ENCODE data around the gene CEP57L1.
"Not testable (repeated sequence)": the region's sequence is repeated elsewhere in the genome, so short reads cannot be mapped to it uniquely, and the experiment has no call there.

CEP57L1 gene

DNA sequence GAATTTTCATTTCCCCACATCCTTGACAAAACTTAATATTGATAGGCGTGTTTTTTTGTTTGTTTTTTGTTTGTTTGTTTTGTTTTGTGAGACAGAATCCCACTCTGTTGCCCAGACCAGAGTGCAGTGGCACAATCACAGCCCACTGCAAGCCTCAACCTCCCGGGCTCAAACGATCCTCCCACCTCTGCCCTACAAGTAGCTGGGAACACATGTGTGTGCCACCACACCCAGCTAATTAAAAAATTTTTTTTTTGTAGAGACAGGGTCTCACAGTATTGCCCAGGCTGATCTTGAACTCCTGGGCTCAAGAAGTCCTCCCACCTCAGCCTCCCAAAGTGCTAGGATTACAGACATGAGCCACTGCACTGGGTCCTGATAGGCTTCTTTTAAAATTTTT lies 9.2 kb downstream of the CEP57L1 start:
- TF ChIP-seq, protein P1, sequence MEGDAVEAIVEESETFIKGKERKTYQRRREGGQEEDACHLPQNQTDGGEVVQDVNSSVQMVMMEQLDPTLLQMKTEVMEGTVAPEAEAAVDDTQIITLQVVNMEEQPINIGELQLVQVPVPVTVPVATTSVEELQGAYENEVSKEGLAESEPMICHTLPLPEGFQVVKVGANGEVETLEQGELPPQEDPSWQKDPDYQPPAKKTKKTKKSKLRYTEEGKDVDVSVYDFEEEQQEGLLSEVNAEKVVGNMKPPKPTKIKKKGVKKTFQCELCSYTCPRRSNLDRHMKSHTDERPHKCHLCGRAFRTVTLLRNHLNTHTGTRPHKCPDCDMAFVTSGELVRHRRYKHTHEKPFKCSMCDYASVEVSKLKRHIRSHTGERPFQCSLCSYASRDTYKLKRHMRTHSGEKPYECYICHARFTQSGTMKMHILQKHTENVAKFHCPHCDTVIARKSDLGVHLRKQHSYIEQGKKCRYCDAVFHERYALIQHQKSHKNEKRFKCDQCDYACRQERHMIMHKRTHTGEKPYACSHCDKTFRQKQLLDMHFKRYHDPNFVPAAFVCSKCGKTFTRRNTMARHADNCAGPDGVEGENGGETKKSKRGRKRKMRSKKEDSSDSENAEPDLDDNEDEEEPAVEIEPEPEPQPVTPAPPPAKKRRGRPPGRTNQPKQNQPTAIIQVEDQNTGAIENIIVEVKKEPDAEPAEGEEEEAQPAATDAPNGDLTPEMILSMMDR (IDR thresholded peaks at IDR 0.05; ENCODE audit: insufficient read depth, low read length, missing control alignments) = no peak
- no peak for DNase-seq (ENCODE audit: low read depth, low spot score)
- CTCF ChIA-PET = interaction anchor here (0.7 kb wide), 1 partner anchor 9 kb away, joined by 3 read pairs; the partner anchor contains the start of gene CEP57L1
- H3K4me3 ChIP-seq (ENCODE audit: low read depth, low read length) = no peak overlapping the region
- POLR2A ChIA-PET = no interaction called here

DNA sequence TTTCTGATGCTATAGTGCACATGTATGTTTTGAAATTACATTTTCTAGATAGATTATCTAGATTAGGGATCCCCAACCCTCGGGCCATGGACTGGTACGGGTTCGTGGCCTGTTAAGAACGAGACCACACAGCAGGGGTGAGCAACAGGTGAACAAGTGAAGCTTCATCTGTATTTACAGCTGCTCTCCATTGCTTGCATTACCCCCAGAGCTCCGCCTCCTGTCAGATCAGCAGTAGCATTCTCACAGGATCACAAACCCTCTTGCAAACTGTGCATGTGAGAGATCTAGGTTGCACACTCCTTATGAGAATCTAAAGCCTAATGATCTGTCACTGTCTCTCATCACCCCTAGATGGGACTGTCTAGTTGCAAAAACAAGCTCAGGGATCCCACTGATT lies 10.4 kb downstream of the CEP57L1 start:
- TF ChIP-seq, protein P1 (IDR thresholded peaks at IDR 0.05; ENCODE audit: insufficient read depth, low read length, missing control alignments) = no peak
- ChIA-PET CTCF (interaction anchor here (1.2 kb wide), 1 partner anchor 33 kb away, joined by 3 read pairs; no protein-coding TSS in a partner anchor), POLR2A (no interaction called here)
- no peak for DNase-seq (ENCODE audit: low read depth, low spot score)
- H3K4me3 ChIP-seq (ENCODE audit: low read depth, low read length) = no peak overlapping the region

DNA sequence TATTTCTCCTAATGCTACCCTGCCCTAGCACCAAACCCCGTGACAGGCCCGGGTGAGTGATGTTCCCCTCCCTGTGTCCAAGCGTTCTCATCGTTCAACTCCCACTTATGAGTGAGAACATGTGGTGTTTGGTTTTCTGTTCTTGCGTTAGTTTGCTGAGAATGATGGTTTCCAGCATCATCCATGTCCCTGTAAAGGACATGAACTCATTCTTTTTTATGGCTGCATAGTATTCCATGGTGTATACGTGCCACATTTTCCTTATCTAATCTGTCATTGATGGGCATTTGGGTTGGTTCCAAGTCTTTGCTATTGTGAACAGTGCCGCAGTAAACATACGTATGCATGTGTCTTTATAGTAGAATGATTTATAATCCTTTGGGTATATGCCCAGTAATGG lies 14.4 kb downstream of the CEP57L1 start:
- POLR2A ChIA-PET; H3K4me3 ChIP-seq (ENCODE audit: low read depth, low read length); DNase-seq (ENCODE audit: low read depth, low spot score); CTCF ChIA-PET: not testable (repeated sequence)

GRCh38 chr6:109112663-109113062 lies 17.4 kb downstream of the CEP57L1 start:
- CTCF ChIA-PET; POLR2A ChIA-PET; H3K4me3 ChIP-seq (ENCODE audit: low read depth, low read length); DNase-seq (ENCODE audit: low read depth, low spot score): not testable (repeated sequence)

DNA sequence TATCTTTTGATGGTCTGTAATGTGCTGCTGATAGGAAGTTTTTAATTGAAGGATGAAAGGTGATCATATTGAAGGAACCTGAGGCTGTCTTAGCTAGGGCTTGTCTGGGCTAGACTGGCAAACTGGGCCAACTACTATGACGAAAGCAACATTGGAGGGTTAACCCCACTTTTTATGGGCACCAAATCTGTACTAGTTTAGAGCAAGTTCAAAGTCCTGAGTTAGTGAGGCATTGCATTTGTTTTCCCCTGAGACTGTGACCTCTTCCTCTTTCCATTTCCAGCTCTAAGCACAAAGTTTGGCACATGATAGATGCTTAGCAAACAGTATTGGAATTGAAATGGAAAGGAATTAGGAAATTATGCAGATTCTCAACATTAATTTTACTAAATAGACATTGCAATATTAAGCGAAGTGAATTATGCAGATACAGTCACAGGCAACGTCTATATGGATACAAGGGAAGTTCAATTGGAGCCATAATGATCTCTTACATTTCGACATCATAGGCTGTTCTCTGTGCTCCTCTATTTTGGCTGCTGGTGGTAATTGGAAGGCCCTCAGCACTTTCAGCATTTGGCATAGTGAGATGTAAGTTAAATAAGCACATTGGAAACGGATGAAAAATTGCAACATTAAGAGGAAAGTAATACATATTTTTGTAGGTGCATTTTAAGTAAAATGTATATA lies 22.2 kb downstream of the CEP57L1 start:
- no peak overlapping the region for H3K4me3 ChIP-seq (ENCODE audit: low read depth, low read length)
- TF ChIP-seq, protein P1 (IDR thresholded peaks at IDR 0.05; ENCODE audit: insufficient read depth, low read length, missing control alignments) = no peak
- POLR2A ChIA-PET = no interaction called here
- CTCF ChIA-PET = no interaction called here
- DNase-seq (ENCODE audit: low read depth, low spot score) = no peak

DNA sequence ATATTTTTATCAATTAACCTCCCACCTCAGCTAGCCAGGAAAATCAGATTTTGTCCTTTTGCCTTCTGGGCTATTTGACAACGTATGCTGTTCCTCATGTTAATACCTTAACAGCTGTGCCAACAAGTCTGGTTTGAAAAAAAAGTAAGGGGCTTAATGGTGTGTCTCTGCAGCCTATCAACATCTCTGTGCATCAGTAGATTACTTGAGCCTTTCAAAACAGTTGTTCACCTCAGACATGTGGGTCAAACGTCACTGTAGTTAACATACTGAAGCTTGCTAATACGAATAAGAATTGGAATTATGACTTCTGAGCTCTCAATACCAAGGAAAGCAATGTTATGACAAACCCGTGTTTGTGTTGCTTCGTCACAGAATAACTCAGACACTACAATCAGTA lies 23.0 kb downstream of the CEP57L1 start:
- DNase-seq (ENCODE audit: low read depth, low spot score) = no peak
- ChIA-PET CTCF (no interaction called here), POLR2A (no interaction called here)
- TF ChIP-seq, protein P1 (IDR thresholded peaks at IDR 0.05; ENCODE audit: insufficient read depth, low read length, missing control alignments) = no peak
- H3K4me3 ChIP-seq (ENCODE audit: low read depth, low read length) = no peak overlapping the region

DNA sequence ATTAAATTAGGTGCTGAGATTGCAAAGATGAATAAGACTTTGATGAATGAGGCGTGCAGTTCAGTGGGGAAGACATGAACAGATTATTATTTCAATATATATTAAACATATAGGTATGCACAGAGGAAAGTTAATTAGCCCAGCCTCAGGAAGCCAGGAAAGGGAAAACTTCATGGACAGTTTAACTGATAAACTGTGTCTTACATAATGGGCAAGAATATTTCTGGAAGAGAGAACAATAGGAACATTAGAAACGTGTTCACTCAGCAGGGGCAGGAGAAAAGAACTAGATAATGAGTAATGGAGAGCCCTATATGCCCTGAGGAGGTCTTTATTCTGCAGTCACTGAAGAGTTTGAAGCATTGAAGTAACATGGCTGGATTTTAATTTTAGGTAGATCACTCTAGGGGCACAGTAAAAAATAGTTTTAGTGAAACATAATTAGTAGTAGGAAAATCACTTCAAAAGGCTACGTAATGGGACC lies 23.6 kb downstream of the CEP57L1 start:
- DNase-seq (ENCODE audit: low read depth, low spot score) = no peak
- ChIA-PET CTCF (no interaction called here), POLR2A (no interaction called here)
- TF ChIP-seq, protein P1 (IDR thresholded peaks at IDR 0.05; ENCODE audit: insufficient read depth, low read length, missing control alignments) = no peak
- no peak overlapping the region for H3K4me3 ChIP-seq (ENCODE audit: low read depth, low read length)
